IMR-90 (cell line): ENCODE measurements around the gene OR2T1. TPM values are rescaled to one million over a fixed set of nuclear protein-coding genes. Genes with fewer than 3 reads are reported as not detected.

Experiments
- ATAC-seq: fragments of 200-7000 bp; cut with Tn5 transposase; 2 replicates; pipeline ENCODE4 v1.9.1; 2020; ENCODE audit warnings: low read depth, mild to moderate bottlenecking, moderate library complexity
- BruUV-seq: library from RNA; stranded (reverse); fragments of 400-500 nt; replicated peaks from 2 replicates; lab custom pipeline; 2021; lab: Mats Ljungman, UMichigan
- CTCF ChIA-PET: fragments of 300-600 bp; formaldehyde crosslinking; extraction: SDS; loops from one replicate; lab custom pipeline; 2021; ENCODE audit warnings: antibody characterized with exemption; lab: Yijun Ruan, JAX
- POLR2A ChIA-PET: fragments of 300-600 bp; sonication (Branson Sonifier 250); formaldehyde crosslinking; loops from one replicate; lab custom pipeline; 2022; ENCODE audit warnings: antibody characterized with exemption; ENCODE audit not compliant: unreplicated experiment; lab: Charles Lee
- DNase-seq: peaks from one replicate; pipeline ENCODE4 v3.0.0; 2013
- H2AFZ ChIP-seq: replicated peaks from 2 replicates; pipeline ENCODE3; 2013; ENCODE audit warnings: low read length, mild to moderate bottlenecking; ENCODE audit not compliant: poor library complexity
- H2AK5ac ChIP-seq: 2 replicates; pipeline ENCODE4 v1.6.1; 2013; ENCODE audit warnings: low read depth, low read length, inconsistent platforms
- H2AK9ac ChIP-seq: replicated peaks from 2 replicates; pipeline ENCODE3; 2013; ENCODE audit warnings: mild to moderate bottlenecking, low read depth, low read length, moderate library complexity; ENCODE audit not compliant: poor library complexity
- H2BK120ac ChIP-seq: 2 replicates; pipeline ENCODE4 v1.6.1; 2013; ENCODE audit warnings: low read depth, low read length, inconsistent platforms
- H2BK15ac ChIP-seq: 3 replicates; pipeline ENCODE4 v1.6.1; 2013; ENCODE audit warnings: low read depth, low read length, inconsistent platforms
- H2BK20ac ChIP-seq: 2 replicates; pipeline ENCODE4 v1.6.1; 2013; ENCODE audit warnings: low read depth, mild to moderate bottlenecking, inconsistent platforms, low read length, moderate library complexity
- H2BK5ac ChIP-seq: 2 replicates; pipeline ENCODE4 v1.6.1; 2013; ENCODE audit warnings: mild to moderate bottlenecking, low read depth, low read length, inconsistent platforms; ENCODE audit not compliant: poor library complexity, severe bottlenecking
- H3K14ac ChIP-seq: replicated peaks from 2 replicates; pipeline ENCODE4 v1.6.1; 2013; ENCODE audit warnings: low read depth, low read length, inconsistent platforms
- H3K18ac ChIP-seq: 2 replicates; pipeline ENCODE4 v1.6.1; 2013; ENCODE audit warnings: low read depth, low read length, control low read depth
- H3K23ac ChIP-seq: 2 replicates; pipeline ENCODE4 v1.6.1; 2013; ENCODE audit warnings: low read depth, low read length, inconsistent platforms
- H3K27ac ChIP-seq: 2 replicates; pipeline ENCODE4 v1.5.1; 2013; ENCODE audit warnings: mild to moderate bottlenecking, control low read depth, low read length; ENCODE audit not compliant: insufficient read depth
- H3K27me3 ChIP-seq: 2 replicates; pipeline ENCODE4 v1.6.1; 2013; ENCODE audit warnings: low read length; ENCODE audit not compliant: control insufficient read depth, insufficient read depth
- H3K36me3 ChIP-seq: 2 replicates; pipeline ENCODE4 v1.6.1; 2013; ENCODE audit warnings: low read length, mixed read lengths; ENCODE audit not compliant: control insufficient read depth, insufficient read depth
- H3K4ac ChIP-seq: 2 replicates; pipeline ENCODE4 v1.6.1; 2013; ENCODE audit warnings: low read depth, low read length, inconsistent platforms
- H3K4me1 ChIP-seq: 2 replicates; pipeline ENCODE4 v1.6.1; 2013; ENCODE audit warnings: low read length, mixed read lengths; ENCODE audit not compliant: control insufficient read depth, insufficient read depth
- H3K4me2 ChIP-seq: 2 replicates; pipeline ENCODE4 v1.6.1; 2013; ENCODE audit warnings: low read depth, mild to moderate bottlenecking, control low read depth, low read length, moderate library complexity
- H3K4me3 ChIP-seq: 2 replicates; pipeline ENCODE4 v1.5.1; 2013; ENCODE audit warnings: low read depth, mild to moderate bottlenecking, control low read depth, low read length, moderate library complexity; ENCODE audit not compliant: insufficient read depth
- H3K56ac ChIP-seq: 2 replicates; pipeline ENCODE4 v1.6.1; 2013; ENCODE audit warnings: low read length, inconsistent platforms; ENCODE audit not compliant: insufficient read depth; ENCODE audit errors: extremely low read depth
- H3K79me1 ChIP-seq, 2 experiments: 2 replicates each; pipeline ENCODE4 v1.6.1; 2013; ENCODE audit warnings: low read length in 2 of 2, inconsistent platforms in 1 of 2, low read depth in 1 of 2
- H3K9ac ChIP-seq: 2 replicates; pipeline ENCODE4 v1.6.1; 2013; ENCODE audit warnings: low read depth, low read length, control low read depth
- H3K9me1 ChIP-seq: 2 replicates; pipeline ENCODE4 v1.6.1; 2013; ENCODE audit warnings: low read length, inconsistent platforms; ENCODE audit not compliant: insufficient read depth
- H3K9me3 ChIP-seq: 2 replicates; pipeline ENCODE4 v1.6.1; 2013; ENCODE audit warnings: low read length; ENCODE audit not compliant: control insufficient read depth, insufficient read depth
- H4K20me1 ChIP-seq: 2 replicates; pipeline ENCODE4 v1.6.1; 2013; ENCODE audit warnings: low read length, inconsistent platforms; ENCODE audit not compliant: insufficient read depth
- H4K5ac ChIP-seq: 2 replicates; pipeline ENCODE4 v1.6.1; 2013; ENCODE audit warnings: mild to moderate bottlenecking, low read depth, low read length, control low read depth
- H4K8ac ChIP-seq, 2 experiments: 2 replicates each; pipeline ENCODE4 v1.6.1; 2013; ENCODE audit warnings: low read depth in 2 of 2, low read length in 2 of 2, control low read depth in 1 of 2, inconsistent platforms in 1 of 2
- H4K91ac ChIP-seq: 2 replicates; pipeline ENCODE4 v1.6.1; 2013; ENCODE audit warnings: low read depth, low read length, inconsistent platforms; ENCODE audit not compliant: insufficient read depth
- BHLHE40 ChIP-seq: fragments of 150-350 bp; IDR thresholded peaks from 2 replicates; pipeline ENCODE4 v1.6.1; 2016; ENCODE audit warnings: mild to moderate bottlenecking, low read depth, low read length
- CEBPB ChIP-seq: IDR thresholded peaks from 2 replicates; pipeline ENCODE4 v1.6.1; 2012; ENCODE audit warnings: low read depth, low read length, improper control_type of control experiment
- CHD1 ChIP-seq: IDR thresholded peaks from 2 replicates; pipeline ENCODE4 v1.6.1; 2012; ENCODE audit warnings: low read depth, low read length, improper control_type of control experiment
- CTCF ChIP-seq: conservative IDR thresholded peaks from 2 replicates; pipeline ENCODE4 v1.5.1; 2012; ENCODE audit warnings: mild to moderate bottlenecking, low read depth, low read length, improper control_type of control experiment
- MAZ ChIP-seq: IDR thresholded peaks from 2 replicates; pipeline ENCODE4 v1.6.1; 2012; ENCODE audit warnings: low read depth, mild to moderate bottlenecking, low read length, improper control_type of control experiment, moderate library complexity, borderline replicate concordance
- MXI1 ChIP-seq: IDR thresholded peaks from 2 replicates; pipeline ENCODE4 v1.6.1; 2012; ENCODE audit warnings: low read depth, mild to moderate bottlenecking, low read length, moderate library complexity, borderline replicate concordance
- WGBS, 2 experiments: methylation state at CpG; one replicate each; pipeline versions ENCODE4 v1.1.5 to v1.1.7; 2013; ENCODE audit warnings: missing lambda C conversion rate in 2 of 2; ENCODE audit not compliant: insufficient read length in 1 of 2; ENCODE audit errors: extremely low coverage in 2 of 2; 5-methylcytosine and 5-hydroxymethylcytosine counted together
- dilution Hi-C: fragments of 300-500 bp; cut with HindIII; formaldehyde crosslinking; loops from one replicate; pipeline ENCODE4 v1.14.3; 2018; ENCODE audit warnings: low sequenced_read_pairs; ENCODE audit not compliant: unreplicated experiment
- in situ Hi-C: fragments of 300-500 bp; cut with MboI; formaldehyde crosslinking; loops from 3 replicates; pipeline ENCODE4 v1.14.3; 2019; ENCODE audit warnings: low sequenced_read_pairs, inconsistent platforms, mixed read lengths
- intact Hi-C: fragments of 100-400 bp; cut with micrococcal nuclease; formaldehyde crosslinking; loops from 2 replicates; pipeline ENCODE4 v1.10.0; 2022
- polyA plus RNA-seq, 3 experiments: library from polyadenylated mRNA; depleted of rRNA; stranded (reverse); fragments of >200 nt; gene quantifications; 2 replicates each; pipeline ENCODE4 v1.2.3, GENCODE V29; 2012; ENCODE audit warnings: low replicate concordance in 1 of 3
- total RNA-seq: library from RNA; depleted of rRNA; stranded (reverse); fragments of >200 nt; gene quantifications from 2 replicates; pipeline ENCODE4 v1.2.3, GENCODE V29; 2012

Gene OR2T1
- total and polyA plus RNA-seq, 2 of the 4 experiments (the other 2 are of a cell fraction) = not detected

GRCh38 chr1:248406721-248407692 lies 4.2 kb downstream of the OR2T1 start:
- Histone ChIP-seq H3K4me1 (no peaks in the 10 kb centered on the region), H3K23ac (no peak overlapping the region), H3K4me2 (no peak overlapping the region), H3K4ac (no peak overlapping the region), H4K91ac (no peak overlapping the region), H3K79me1 (no peaks in the 10 kb centered on the region), H3K27ac (no peak overlapping the region), H2AK9ac (no peak overlapping the region), H2BK15ac (no peak overlapping the region), H4K20me1 (no peaks in the 10 kb centered on the region), H3K9me3 (peaks cover 24% of the 10 kb centered on the region), H4K5ac (no peak overlapping the region), H4K8ac (no peak overlapping the region), H2BK120ac (no peak overlapping the region), H3K18ac (no peak overlapping the region), H3K4me3 (no peak overlapping the region), H2BK5ac (no peak overlapping the region), H3K27me3 (no peaks in the 10 kb centered on the region), H2AFZ (no peak overlapping the region), H3K14ac (no peak overlapping the region), H2AK5ac (no peak overlapping the region), H3K9me1 (no peaks in the 10 kb centered on the region), H3K56ac (no peak overlapping the region), H3K36me3 (no peaks in the 10 kb centered on the region), H3K9ac (no peak overlapping the region), H2BK20ac (no peak overlapping the region)
- in situ Hi-C loops = no loop called here
- ChIA-PET POLR2A (no interaction called here), CTCF (no interaction called here)
- no peak for TF ChIP-seq CTCF
- no peak for TF ChIP-seq MAZ
- no peak for TF ChIP-seq CHD1
- TF ChIP-seq CEBPB = no peak
- TF ChIP-seq BHLHE40 = no peak
- no peak for TF ChIP-seq MXI1
- no CpG with 5 or more reads among the region's 8 CpGs for WGBS, 2 experiments
- intact Hi-C loops = no loop called here
- ATAC-seq (no peak), DNase-seq (no peak)
- dilution Hi-C loops = no loop called here
- BruUV-seq = no TSS peak
